T-helper 2 cell treated with Interferon-gamma antibody and Interleukin-4, amounts not matched to agents 5 μg/mL and 100 μg/mL, for 36 hours (primary cell): Measurements from ENCODE around the gene ARPC1A.
A peak's percentile ranks its signal among the peaks of the same experiment; 100 is the strongest.

Source experiments
- DNase-seq: peaks from one replicate; pipeline ENCODE4 v3.0.0; 2021; ENCODE audit warnings: low spot score
- H3K27ac Mint-ChIP-seq: one replicate; pipeline ENCODE4 v1.8.0; 2021; ENCODE audit warnings: mild to moderate bottlenecking, mixed read lengths
- H3K27me3 Mint-ChIP-seq: one replicate; pipeline ENCODE4 v1.8.0; 2021; ENCODE audit warnings: low read depth, mixed read lengths
- H3K36me3 Mint-ChIP-seq: one replicate; pipeline ENCODE4 v1.8.0; 2021; ENCODE audit warnings: low read depth, mixed read lengths
- H3K4me1 Mint-ChIP-seq: one replicate; pipeline ENCODE4 v1.8.0; 2021; ENCODE audit warnings: low read depth, mixed read lengths
- H3K4me3 Mint-ChIP-seq: one replicate; pipeline ENCODE4 v1.8.0; 2022; ENCODE audit warnings: mild to moderate bottlenecking, moderate library complexity, mixed read lengths
- H3K9me3 Mint-ChIP-seq: one replicate; pipeline ENCODE4 v1.8.0; 2021; ENCODE audit warnings: mixed read lengths

The ARPC1A gene

DNA sequence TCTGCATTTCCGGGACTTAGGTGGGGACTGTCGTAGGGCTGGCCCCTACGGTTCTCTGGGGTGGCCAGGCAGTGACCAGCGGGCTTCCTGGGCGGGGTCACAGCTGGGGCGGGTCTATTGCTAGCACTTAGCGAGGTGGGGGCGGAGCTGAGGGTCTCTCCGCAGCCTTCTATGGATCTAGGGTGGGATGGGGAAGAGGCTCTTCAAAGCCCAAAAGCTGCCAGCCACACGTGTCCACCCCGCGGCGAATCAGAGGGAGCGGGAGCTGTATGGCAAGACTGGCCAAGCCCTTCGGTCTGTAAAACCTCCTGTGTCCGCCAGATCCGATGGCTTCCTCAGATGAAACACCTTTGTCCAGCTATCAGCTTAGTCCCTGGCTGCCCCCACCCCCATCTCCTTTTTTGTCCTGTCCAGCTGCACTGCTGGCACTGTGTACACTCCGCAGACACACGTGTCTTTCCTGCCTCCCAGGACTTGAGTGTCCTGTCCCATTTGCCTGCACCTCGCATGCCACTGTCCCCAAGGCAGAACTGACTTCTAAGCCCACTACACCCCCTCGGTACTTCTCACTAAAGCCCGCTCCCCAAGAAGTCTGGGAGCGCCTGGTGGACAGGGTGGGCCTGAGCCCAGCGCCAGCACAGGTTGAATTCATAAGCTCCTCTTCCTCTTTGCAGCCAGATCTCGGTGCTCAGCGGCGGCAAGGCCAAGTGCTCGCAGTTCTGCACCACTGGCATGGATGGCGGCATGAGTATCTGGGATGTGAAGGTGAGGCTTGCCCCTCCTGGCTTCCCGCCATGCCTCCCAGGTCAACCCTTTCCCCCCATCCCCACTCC, 67.9 kb downstream of the ARPC1A start:
- peaks cover 12% of the 10 kb centered on the region for H3K4me1 Mint-ChIP-seq
- no peaks in the 10 kb centered on the region for H3K9me3 Mint-ChIP-seq
- peak overlapping the region; percentile 84 for H3K27ac Mint-ChIP-seq
- H3K27me3 Mint-ChIP-seq, result no peaks in the 10 kb centered on the region
- DNase-seq, result no peak
- H3K36me3 Mint-ChIP-seq, result peaks cover 68% of the 10 kb centered on the region
- peak overlapping the region; percentile 59 for H3K4me3 Mint-ChIP-seq

DNA sequence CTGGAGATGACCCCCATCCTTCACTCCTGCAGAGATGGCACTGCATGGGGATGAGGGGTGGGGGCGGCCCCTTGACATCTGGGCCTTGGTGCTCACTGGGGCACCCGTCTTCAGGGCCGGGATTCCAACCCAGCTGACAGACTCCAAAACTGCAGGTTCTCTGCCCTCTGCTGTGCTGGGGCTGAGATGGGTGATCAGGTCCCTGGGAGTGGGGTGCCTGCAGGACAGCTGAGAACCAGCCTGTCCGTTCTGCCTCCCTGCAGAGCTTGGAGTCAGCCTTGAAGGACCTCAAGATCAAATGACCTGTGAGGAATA, 68.4 kb downstream of the ARPC1A start:
- no peaks in the 10 kb centered on the region for H3K27me3 Mint-ChIP-seq
- peak overlapping the region; percentile 15 for H3K27ac Mint-ChIP-seq
- H3K36me3 Mint-ChIP-seq, result peaks cover 69% of the 10 kb centered on the region
- H3K4me1 Mint-ChIP-seq, result peaks cover 12% of the 10 kb centered on the region
- no peaks in the 10 kb centered on the region for H3K9me3 Mint-ChIP-seq
- DNase-seq, result no peak
- H3K4me3 Mint-ChIP-seq, result no peak overlapping the region

GRCh38 chr7:99395616-99396327, 70.1 kb downstream of the ARPC1A start:
- no peak for DNase-seq
- H3K4me3 Mint-ChIP-seq, result no peak overlapping the region
- H3K9me3 Mint-ChIP-seq, result no peaks in the 10 kb centered on the region
- peaks cover 74% of the 10 kb centered on the region for H3K36me3 Mint-ChIP-seq
- H3K4me1 Mint-ChIP-seq, result peaks cover 12% of the 10 kb centered on the region
- H3K27me3 Mint-ChIP-seq, result no peaks in the 10 kb centered on the region
- no peak overlapping the region for H3K27ac Mint-ChIP-seq

GRCh38 chr7:99396418-99397296, 71.0 kb downstream of the ARPC1A start:
- peak overlapping the region; percentile 31 for H3K27ac Mint-ChIP-seq
- H3K27me3 Mint-ChIP-seq, result no peaks in the 10 kb centered on the region
- no peak overlapping the region for H3K4me3 Mint-ChIP-seq
- H3K4me1 Mint-ChIP-seq, result peaks cover 12% of the 10 kb centered on the region
- DNase-seq, result no peak
- peaks cover 76% of the 10 kb centered on the region for H3K36me3 Mint-ChIP-seq
- H3K9me3 Mint-ChIP-seq, result no peaks in the 10 kb centered on the region

- no peaks in the 10 kb centered on the region for H3K27me3 Mint-ChIP-seq
- peaks cover 71% of the 10 kb centered on the region for H3K36me3 Mint-ChIP-seq
- H3K4me1 Mint-ChIP-seq, result peaks cover 9% of the 10 kb centered on the region
- no peak for DNase-seq
- no peak overlapping the region for H3K4me3 Mint-ChIP-seq
- no peaks in the 10 kb centered on the region for H3K9me3 Mint-ChIP-seq
- peak overlapping the region; percentile 64 for H3K27ac Mint-ChIP-seq
Measured at GRCh38 chr7:99397297-99397983, 71.7 kb downstream of the ARPC1A start.

- H3K36me3 Mint-ChIP-seq, result peaks cover 71% of the 10 kb centered on the region
Measured at GRCh38 chr7:99398891-99399445, 73.3 kb downstream of the ARPC1A start.

DNA sequence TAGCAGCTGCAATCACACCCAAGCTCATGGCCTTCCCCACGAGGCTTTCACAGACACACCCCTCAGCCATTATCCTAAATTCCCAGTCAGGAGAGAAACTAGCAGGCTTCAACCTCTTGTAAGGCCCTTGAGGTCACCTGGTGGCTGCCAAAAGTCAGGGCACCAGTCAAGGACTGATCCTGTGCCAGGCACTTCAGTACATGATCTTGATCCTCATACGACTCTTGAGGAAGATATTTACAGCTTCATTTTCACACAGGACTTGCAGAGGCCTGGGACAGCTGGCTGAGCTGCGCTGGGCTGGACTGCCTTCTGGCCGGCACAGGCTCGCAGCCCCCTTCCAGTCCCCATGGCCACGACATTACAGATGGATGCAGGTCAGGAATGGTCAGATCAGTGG, 73.9 kb downstream of the ARPC1A start:
- H3K27ac Mint-ChIP-seq, result no peak overlapping the region
- H3K9me3 Mint-ChIP-seq, result no peaks in the 10 kb centered on the region
- H3K4me3 Mint-ChIP-seq, result no peak overlapping the region
- H3K36me3 Mint-ChIP-seq, result peaks cover 68% of the 10 kb centered on the region
- no peaks in the 10 kb centered on the region for H3K27me3 Mint-ChIP-seq
- H3K4me1 Mint-ChIP-seq, result peaks cover 7% of the 10 kb centered on the region
- no peak for DNase-seq

More at GRCh38 chr7:99398891-99399445, 73.3 kb downstream of the ARPC1A start:
- DNase-seq, result no peak
- H3K27me3 Mint-ChIP-seq, result no peaks in the 10 kb centered on the region
- peaks cover 4% of the 10 kb centered on the region for H3K4me1 Mint-ChIP-seq
- peak overlapping the region; percentile 64 for H3K27ac Mint-ChIP-seq
- no peaks in the 10 kb centered on the region for H3K9me3 Mint-ChIP-seq
- no peak overlapping the region for H3K4me3 Mint-ChIP-seq

GRCh38 chr7:99402854-99403253, 77.2 kb downstream of the ARPC1A start:
- Mint-ChIP-seq H3K9me3 (no peaks in the 10 kb centered on the region), H3K4me1 (peaks cover 19% of the 10 kb centered on the region), H3K27me3 (no peaks in the 10 kb centered on the region), H3K27ac (no peak overlapping the region), H3K36me3 (peaks cover 47% of the 10 kb centered on the region), H3K4me3 (no peak overlapping the region)
- DNase-seq, result no peak

DNA sequence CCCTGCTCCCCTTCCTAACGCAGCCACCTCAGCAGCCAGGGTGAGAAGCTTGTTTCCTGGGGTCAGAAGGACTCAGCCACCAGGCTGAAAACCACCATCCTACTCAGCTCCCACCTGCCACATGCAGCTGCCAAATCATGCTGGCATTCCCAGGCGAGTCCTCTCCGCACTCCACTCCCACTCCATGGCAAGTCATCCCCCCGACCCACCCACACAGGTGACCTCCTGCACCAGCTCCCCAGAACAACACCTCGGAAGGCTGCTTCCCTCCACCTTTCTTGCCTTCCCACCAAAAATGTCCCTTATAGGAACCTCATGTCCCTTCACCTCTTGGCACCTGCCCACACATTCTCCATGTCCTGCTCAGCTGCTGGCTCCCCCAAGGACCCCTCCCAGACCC, 78.1 kb downstream of the ARPC1A start:
- Mint-ChIP-seq H3K9me3 (no peaks in the 10 kb centered on the region), H3K36me3 (peaks cover 38% of the 10 kb centered on the region), H3K27me3 (no peaks in the 10 kb centered on the region), H3K4me1 (peaks cover 20% of the 10 kb centered on the region), H3K4me3 (no peak overlapping the region), H3K27ac (peak overlapping the region; percentile 11)
- DNase-seq, result no peak

- Mint-ChIP-seq H3K27ac (peak overlapping the region; percentile 11), H3K36me3 (peaks cover 41% of the 10 kb centered on the region), H3K27me3 (no peaks in the 10 kb centered on the region), H3K9me3 (no peaks in the 10 kb centered on the region), H3K4me3 (no peak overlapping the region), H3K4me1 (peaks cover 20% of the 10 kb centered on the region)
- DNase-seq, result no peak
Measured at GRCh38 chr7:99404235-99404976, 78.7 kb downstream of the ARPC1A start.

- Mint-ChIP-seq H3K4me3 (no peak overlapping the region), H3K9me3 (no peaks in the 10 kb centered on the region)
Measured at GRCh38 chr7:99404977-99405320, 79.3 kb downstream of the ARPC1A start.

DNA sequence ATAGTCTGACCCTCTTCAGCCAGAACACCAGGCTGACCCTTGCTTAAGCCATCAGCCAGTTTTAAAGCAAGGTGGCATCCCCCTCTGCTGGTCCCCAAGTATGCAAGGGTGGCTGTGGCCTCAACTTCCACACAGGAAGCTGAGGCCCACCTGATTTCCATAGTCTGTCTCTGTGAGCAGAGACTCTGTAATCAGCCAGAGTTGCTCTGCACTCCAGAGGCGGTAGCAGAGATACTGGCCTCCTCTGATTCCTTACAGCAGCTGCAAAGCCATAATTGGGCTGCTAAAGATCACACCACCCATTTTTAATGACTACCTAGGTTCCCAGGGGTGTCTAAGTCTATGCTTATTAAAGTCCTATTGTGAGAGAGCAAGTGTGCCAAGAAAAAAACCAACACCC, 80.9 kb downstream of the ARPC1A start:
- DNase-seq, result no peak
- H3K4me1 Mint-ChIP-seq, result peaks cover 32% of the 10 kb centered on the region
- H3K36me3 Mint-ChIP-seq, result peaks cover 38% of the 10 kb centered on the region
- no peaks in the 10 kb centered on the region for H3K27me3 Mint-ChIP-seq
- peak overlapping the region; percentile 41 for H3K27ac Mint-ChIP-seq
- peak overlapping the region; percentile 93 for H3K4me3 Mint-ChIP-seq
- no peaks in the 10 kb centered on the region for H3K9me3 Mint-ChIP-seq

More at GRCh38 chr7:99404977-99405320, 79.3 kb downstream of the ARPC1A start:
- Mint-ChIP-seq H3K27me3 (no peaks in the 10 kb centered on the region), H3K4me1 (peaks cover 23% of the 10 kb centered on the region), H3K27ac (no peak overlapping the region), H3K36me3 (peaks cover 40% of the 10 kb centered on the region)
- DNase-seq, result no peak
